Measurements from ENCODE around the gene AWAT2.

AWAT2 gene, protein sequence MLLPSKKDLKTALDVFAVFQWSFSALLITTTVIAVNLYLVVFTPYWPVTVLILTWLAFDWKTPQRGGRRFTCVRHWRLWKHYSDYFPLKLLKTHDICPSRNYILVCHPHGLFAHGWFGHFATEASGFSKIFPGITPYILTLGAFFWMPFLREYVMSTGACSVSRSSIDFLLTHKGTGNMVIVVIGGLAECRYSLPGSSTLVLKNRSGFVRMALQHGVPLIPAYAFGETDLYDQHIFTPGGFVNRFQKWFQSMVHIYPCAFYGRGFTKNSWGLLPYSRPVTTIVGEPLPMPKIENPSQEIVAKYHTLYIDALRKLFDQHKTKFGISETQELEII

DNA sequence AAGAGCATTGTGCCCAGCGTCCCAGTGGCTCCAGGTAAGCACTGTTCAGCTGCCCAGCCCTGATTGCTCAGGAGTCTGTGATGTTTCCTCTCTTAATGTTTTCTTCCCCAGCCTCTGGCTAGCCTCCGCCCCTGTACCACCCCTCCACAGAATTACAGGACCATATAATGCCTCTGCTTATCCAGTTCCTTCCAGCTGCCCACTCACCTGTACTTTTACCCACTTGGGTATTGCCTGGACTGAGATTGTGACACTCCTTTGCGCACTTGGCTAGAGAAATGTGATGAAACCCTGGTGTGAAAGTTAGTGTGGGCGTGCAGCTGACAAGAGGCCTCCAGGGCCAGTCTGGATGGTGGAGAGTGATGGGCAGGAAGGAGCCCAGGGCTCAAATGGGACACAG, at the start of gene AWAT2:
TSS of gene AWAT2 (minus strand) at position 14 of the 400 bp plus-strand sequence. CDS start at position 8, 6 bp downstream.
- DNase-seq (ENCODE audit: low read depth in 3 of 3): no peak

DNA sequence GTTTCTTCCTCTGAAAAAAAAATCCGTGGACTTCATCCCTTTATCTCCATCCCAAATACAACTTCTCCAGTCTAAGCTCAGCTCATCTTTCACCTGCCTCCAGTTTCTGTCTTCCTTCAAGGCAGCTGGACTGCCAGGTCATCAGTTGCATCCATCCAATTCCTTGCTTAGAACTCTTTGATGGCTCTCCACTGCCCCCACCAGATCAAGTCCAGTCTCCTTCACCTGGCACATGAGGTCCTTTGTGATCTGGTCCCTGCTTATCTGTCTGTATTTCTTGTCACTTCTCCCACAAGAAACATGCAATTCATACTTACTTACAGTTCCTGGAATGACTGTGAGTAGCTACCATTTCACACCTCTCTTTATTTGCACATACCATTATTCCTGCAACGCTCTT, 46.3 kb upstream of the AWAT2 start:
- no peak for DNase-seq (ENCODE audit: low read depth in 3 of 3)

DNA sequence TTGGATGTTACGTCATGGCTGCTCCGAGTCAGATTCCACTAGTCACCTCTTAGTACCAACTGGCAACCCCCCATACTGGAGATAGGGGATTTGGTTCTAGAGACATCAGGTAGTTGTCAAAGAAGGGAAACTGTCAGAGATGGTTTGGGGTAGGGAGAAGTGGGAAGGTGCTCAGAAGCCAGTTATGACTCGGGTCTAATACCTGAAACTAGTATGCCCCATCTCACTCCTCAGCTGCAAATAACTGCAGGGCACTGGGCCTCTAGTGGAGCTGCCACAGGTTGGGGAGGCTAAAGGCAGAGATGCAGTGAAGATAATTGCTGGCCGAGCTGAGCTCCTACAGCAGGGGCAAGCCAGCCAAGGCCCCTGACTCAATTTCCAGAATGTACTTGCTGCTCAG, 42.5 kb upstream of the AWAT2 start:
- no peak for DNase-seq (ENCODE audit: low read depth in 3 of 3)

DNA sequence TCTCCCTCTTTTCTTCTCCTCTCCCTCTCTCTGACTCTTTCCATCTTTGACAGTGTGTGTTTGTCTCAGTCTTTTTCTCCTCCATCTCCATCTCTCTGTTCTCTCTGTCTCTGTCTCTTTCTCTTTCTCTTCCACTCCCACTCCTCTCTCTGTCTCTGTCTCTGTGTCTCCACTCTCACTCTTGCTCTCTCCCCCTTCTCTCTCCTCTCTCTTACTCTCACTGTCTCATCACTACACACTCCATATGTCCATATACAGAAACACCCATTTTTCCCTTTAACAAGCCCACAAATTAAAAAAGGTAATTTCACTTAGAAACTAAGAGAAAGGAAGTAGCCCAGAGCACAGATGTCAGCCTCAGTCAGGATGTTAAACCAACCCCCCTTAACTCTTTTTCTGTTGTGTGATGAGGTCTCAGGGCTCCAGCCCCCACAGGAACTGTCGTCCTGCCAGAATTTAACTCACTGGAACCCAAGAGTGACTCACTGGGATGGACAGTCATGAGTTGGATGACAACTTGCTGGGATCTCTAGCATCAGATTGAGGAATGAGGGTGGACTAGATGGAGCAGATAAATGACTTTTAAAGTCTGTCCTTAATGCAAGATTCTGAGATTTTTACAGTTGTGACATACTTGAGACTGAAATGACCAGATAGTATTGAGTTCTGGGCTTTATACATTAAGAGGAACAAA, 40.0 kb upstream of the AWAT2 start:
- no peak for DNase-seq (ENCODE audit: low read depth in 3 of 3)

DNA sequence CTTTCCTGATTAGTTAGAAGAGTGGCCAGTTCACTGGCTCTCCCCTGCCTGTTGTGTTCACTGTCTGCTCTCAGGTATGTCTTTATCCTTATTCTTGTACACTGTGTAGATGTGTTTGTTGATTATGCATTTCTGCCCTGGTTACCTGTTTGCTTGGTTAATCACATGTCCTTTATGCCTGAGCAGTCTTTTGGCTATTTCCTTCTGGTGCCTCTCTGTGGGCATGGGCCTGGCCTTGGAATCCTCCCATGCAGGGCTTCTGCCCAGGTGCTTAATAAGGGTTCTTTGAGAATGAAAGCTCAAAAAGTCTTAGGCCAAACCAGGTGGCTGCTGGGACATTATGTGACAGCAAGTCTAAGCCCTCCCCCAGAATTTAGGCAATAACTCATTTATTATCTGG, 39.0 kb upstream of the AWAT2 start:
- DNase-seq (ENCODE audit: low read depth in 3 of 3): no peak

DNA sequence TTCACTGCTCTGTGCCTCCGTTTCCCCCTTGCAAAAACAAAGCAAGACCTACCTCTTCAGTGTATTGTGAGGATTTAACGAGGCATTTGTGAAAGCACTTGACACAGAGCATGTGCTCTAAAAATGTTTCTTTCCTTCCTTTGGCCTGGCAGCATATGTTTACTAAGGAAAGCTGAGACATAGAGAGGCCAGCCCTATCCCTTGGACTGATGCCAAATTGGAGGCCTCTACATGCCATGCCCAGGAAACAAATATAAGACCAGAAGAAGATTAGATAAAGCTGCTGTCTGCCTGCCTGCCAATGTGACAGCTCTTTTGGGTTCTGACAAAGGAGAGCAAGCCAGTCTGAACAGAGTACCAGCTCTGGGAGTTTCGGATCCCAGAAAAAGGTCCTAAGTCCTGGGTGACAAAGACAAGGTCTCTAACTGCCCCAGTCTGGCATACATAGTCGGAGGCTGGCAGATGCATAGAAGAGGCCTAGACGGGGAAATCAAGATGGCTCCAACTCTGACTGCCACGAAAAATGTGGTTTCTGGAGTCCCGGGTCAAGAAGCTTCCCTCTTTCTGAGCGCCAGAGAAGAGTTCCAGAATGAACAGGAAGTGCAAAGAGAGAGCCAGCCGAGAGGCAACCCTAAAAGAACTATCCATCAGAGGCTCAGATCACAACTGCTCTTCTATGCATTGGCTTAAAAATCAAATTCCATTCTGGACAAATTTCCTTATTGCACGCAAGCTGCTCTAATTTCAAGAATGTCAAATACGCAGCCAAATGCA, 38.3 kb upstream of the AWAT2 start:
- DNase-seq (ENCODE audit: low read depth in 3 of 3): no peak

DNA sequence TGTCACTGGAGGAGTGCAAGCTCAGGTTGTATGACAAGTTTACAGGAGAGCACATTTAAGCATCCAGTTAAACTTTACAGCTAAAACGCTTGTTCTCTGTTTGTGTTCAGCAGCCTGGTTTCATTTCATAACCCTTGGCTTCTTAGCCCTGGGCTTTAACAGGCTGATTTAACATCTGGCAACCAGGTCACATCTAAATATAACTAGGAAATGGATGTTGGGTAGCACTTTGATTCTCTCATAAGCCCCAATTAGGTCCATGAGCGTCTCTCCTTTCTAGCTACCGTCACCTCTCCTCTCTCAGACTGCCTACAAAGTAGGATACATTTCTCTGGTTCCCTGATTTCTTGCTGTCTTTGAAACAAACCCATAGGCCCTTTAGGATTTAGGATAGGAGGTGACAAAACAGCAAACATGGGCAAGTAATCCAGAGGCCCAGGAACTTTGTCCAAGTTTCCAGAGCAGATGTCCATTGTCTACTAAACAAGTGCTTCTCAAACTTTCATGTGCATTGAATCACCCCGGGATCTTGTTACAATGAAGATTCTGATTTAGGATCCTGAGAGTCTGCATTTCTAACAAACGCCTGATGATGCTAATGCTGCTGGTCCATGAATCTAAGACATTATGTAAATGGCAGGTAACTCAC, 35.0 kb upstream of the AWAT2 start:
- DNase-seq (ENCODE audit: low read depth in 3 of 3): no peak

DNA sequence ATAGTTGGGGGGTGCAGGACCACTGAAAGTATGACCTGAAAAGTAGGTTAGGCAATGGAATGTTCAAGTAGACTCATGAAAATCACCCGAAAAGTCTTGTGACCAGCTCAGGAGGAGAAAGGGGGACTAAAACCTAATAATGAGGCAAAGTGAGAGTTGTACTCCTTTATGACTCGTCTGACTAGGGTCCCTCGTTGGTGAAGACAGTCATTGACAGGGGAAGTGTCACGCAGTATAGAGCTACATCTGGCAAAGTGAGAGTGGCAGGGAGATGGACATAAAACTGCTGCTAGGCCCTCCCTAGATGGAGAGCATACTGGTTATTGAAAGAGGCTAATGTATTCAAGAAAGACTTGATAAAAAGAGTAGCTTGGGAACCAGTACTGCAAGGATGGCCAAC, 33.0 kb upstream of the AWAT2 start:
- DNase-seq (ENCODE audit: low read depth in 3 of 3): no peak

DNA sequence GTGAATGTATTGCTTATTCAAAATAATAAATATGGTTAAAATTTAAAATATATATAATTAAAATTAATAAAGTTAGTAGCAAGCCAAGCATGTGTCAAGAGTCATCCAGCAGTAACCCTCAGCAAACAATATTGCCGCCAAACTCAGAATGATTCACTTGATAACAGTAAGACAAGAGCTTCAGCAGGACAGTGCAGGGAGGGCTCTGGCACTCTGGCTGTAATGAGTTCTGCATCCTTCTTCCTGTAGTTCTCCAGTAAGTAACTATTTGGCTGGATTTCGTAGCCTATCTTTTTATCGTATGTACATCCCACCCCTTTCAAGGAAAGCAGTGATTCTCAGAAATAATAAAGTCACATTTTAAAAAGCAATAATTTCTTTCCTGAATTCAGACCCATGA, 30.1 kb upstream of the AWAT2 start:
- no peak for DNase-seq (ENCODE audit: low read depth in 3 of 3)

DNA sequence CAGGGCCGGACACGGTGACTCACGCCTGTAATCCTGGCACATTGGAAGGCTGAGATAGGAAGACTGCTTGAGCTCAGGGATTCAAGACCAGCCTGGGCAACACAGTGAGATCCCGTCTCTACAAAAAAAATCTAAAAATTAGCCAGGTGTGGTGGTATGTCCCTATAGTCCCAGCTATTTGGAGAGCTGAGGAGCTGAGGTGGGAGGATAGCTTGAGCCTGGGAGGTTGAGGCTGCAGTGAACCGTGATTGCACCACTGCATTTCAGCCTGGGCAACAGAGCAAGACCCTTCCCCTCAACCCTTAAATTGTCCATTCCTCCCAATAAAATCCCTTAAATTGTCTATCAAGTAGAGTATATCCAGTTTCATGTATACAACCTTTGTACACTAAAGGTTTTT, 29.6 kb upstream of the AWAT2 start:
- no peak for DNase-seq (ENCODE audit: low read depth in 3 of 3)

DNA sequence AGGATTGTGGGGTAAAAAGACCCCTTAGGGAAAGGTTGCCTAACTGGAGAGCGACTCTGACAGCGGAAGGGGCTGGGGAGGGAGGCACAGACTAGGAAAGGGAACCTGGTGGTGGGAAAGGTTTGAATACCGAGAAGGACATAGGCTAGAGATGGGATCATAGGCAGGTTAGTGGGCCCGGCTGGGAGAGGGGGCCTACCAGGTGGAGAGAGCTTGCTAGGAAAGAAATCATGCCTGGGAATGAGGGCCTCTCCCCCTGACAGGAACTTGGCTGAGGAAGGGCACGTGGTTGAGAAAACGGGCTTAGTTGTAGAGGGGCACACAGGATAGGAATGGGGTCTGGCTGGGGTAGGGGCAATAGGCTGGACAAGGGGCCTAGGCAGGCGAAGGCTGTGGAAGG, 16.9 kb upstream of the AWAT2 start:
- no peak for DNase-seq (ENCODE audit: low read depth in 3 of 3)

DNA sequence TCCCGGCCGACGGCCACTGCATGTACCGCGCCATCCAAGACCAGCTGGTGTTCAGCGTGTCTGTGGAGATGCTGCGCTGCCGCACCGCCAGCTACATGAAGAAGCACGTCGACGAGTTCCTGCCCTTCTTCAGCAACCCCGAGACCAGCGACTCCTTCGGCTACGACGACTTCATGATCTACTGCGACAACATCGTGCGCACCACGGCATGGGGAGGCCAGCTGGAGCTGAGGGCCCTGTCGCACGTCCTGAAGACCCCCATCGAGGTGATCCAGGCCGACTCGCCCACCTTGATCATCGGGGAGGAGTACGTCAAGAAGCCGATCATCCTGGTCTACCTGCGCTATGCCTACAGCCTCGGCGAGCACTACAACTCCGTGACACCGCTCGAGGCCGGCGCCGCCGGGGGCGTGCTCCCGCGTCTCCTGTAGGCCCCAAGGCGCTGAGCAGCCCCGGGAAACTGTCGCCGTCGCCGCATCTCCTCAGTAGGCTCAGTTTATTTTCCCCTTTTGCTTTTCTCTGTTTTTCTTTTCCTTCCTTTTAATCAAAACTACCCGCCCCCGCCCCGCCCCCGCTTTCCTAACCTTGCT, 13.3 kb upstream of the AWAT2 start:
- DNase-seq (ENCODE audit: low read depth in 3 of 3): no peak

DNA sequence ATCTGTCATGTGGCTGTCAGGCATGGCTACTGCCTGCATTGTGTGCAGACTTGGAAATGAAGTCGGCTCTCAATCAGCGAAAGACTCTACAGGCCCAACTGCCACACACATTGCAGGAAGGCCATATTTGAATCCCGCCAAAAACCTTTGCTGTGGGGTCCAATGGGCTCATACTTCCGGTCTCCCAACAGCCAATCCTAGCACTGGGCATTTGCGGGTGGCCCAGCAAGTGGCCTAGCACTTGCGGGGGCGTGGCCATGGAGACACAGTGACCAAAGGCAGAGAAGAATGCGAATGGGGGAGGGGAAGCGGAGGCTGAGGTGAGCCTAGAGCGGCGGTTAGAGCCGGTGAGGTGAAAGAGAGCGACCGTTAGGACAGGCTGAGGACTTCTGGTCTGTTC, 12.3 kb upstream of the AWAT2 start, which contains the start of gene OTUD6A:
TSS of gene OTUD6A (plus strand) at position 382 of the 400 bp plus-strand sequence. CDS start 68 bp downstream, outside the sequence.
- no peak for DNase-seq (ENCODE audit: low read depth in 3 of 3)

DNA sequence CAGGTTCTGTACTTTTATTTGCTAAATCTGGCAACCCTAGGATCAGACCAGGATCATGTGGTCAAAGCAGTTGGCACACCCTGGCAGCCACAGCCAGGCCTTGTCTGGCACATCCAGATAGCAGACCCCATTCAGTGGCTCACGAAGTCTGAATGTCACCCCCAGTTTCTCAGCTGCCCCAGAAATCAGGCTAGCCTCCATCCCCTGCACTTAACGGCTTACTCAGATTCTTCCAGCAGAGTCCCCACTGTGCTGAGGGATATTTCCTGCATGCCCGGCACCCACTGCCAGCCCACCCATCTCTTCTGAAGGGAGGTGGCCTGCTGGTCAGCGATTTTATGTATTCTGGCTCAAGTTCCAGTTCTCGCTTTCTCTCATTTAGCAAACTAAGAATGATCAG, 4.7 kb upstream of the AWAT2 start:
- DNase-seq (ENCODE audit: low read depth in 3 of 3): no peak

DNA sequence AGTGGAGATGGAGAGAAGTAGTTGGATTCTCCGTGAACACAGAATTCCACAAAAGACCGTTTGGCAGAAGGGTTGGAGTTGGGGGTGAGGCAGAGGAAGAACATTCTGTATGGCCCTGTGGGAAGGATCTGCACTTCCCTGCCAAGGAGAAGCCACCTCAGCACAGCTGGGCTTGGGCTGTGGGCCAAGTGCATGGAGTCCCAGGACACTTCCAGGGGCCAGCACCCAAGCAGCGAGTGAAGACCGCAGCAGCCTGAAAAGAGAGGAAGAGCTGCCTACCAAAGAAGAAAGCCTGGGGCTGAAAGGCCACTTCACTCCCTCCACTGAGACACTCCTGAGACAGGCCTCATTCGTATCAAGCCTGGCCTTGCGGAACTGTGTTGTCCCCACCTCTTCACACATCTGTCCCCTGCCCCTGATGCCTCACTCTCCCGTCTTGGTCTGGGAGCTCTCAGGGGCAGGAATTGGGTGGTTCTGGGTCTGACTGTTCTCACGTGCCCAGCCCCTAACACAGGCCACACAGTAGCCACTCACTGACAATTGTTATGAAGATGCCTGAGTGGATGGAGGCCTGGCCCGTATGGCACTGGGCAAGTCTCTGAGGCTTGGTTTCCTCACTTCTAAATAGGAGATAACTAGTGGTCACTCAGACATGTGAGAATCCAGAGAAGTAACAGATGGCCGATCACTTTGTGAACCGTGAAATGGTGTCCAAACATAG, 3.3 kb upstream of the AWAT2 start:
- DNase-seq (ENCODE audit: low read depth in 3 of 3): no peak

DNA sequence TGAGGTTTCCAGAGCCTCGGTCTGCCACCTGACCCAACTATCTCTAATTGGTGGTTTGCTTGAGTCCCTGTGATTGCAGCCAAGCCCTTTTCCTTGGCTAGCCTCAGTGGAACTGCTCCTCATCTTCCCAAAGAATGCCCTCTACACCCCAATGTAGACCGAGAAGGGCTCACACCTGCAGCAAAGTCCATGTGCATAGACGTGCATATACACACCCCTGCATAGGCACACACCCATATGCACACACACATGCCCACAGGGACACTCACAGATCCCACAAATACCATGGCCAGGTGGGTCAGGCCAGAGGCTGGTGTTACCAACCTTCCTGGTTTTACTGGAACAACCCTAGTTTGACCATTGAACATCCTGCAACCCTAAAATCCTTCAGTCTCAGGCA, 332 bp downstream of the AWAT2 start:
- no peak for DNase-seq (ENCODE audit: low read depth in 3 of 3)

DNA sequence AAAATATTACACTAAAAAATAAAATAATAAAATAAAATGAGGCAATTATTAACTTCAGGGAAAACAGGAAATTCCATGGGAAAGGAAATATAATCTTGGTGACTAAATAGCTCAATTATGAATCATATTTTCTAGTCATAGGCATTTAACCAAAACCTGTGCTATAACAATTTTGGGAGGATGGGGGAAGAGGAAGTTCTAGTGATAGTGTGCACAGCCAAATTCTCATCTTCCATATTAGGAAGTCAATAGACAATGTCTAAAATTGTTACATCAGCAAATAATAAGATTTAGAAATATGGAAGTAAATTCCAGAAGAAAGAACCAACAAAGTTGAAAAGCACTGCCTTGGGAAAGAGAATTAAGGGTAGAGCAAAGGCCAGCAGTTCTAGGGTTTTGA, 2.8 kb downstream of the AWAT2 start:
- no peak for DNase-seq (ENCODE audit: low read depth in 3 of 3)

DNA sequence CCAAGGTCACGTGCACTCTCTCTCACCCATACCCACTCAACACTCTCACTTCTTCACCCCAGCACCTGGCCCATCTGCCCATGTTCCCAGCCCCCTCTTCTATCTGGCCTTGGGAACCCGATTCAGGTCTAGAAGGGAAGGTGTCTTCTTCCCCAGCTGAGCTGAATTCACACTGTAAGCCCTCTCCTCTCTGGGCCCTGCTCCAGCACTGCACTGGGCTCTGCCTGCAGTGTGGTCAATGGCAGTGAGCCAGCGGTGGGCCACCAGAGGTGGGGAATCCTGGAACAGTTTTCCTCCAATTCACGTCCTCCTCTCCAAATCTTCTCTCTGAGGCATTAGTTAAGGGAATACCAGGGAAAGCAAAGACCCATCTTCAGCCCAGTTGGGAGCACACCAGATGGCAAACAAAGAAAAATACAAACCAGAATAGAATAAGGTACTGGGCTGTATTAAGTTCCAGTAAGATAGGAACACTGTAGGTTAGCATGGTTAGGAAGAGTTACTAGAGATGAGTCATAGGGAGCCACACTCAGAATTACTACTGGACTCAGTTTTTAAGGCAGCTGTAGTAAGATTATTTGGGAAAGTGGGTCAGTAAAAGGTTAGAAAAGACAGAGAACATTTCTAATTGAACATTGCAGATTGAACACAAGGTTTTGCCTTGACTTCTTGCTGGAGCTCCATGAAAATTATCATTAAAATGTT, 5.0 kb downstream of the AWAT2 start:
- DNase-seq (ENCODE audit: low read depth in 3 of 3): no peak

DNA sequence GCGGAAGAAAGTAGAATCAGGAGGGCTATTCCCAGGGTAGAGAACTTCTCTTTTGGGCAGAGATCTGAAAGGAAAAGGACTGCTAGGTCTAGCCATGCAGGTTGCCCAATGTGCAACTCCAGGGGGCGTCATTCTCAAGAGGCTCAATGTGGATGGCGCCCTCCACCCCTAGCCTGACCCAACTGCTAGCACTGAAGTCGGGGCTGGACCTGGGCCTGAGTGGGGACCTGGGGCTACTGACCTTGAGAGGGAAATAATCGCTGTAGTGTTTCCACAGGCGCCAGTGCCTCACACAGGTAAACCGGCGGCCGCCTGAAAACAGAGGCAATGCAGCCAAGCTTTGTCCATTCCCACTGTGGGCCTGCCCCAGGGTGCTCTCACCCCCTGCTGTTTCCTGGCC, 6.1 kb downstream of the AWAT2 start:
- DNase-seq (ENCODE audit: low read depth in 3 of 3): no peak

Data from stimulated activated CD4-positive, alpha-beta T cell treated with anti-CD3 and anti-CD28 coated beads, TNF-alpha, amount 100 ng/mL, for 4 hours (primary cell).